K562 (cell line): Measurements from ENCODE around the gene SLC7A4. TPM values are rescaled to one million over a fixed set of nuclear protein-coding genes. Genes with fewer than 3 reads are reported as not detected.
A peak's percentile ranks its signal among the peaks of the same experiment; 100 is the strongest.

Experiments
- BCOR ChIP-seq: fragments of 450-650 bp; IDR thresholded peaks from 2 replicates; pipeline ENCODE4 v1.6.1; 2016
- CHD4 ChIP-seq: fragments of 200-600 bp; sonication (generic); IDR thresholded peaks from 3 replicates; pipeline ENCODE4 v1.6.1; 2012; ENCODE audit warnings: low read depth, mild to moderate bottlenecking, mixed read lengths, low read length, inconsistent platforms; ENCODE audit not compliant: insufficient read depth, insufficient replicate concordance, poor library complexity, severe bottlenecking
- CSDE1 ChIP-seq, 2 experiments: fragments of 450-650 bp; IDR thresholded peaks; 2 replicates each; pipeline ENCODE4 v1.6.1; 2016; ENCODE audit warnings: mild to moderate bottlenecking in 1 of 2
- MYNN ChIP-seq, 2 experiments: sonication (generic); formaldehyde crosslinking in 1 of 2; IDR thresholded peaks; 2 replicates each; pipeline versions ENCODE4 v1.5.0 to v1.6.1; 2016 to 2020; ENCODE audit warnings: antibody characterized with exemption in 1 of 2, missing genetic modification reagents in 1 of 2
- NRF1 ChIP-seq, 2 experiments: fragments of 450-650 bp; IDR thresholded peaks in 1 of 2; conservative IDR thresholded peaks in 1 of 2; 2 replicates each; pipeline ENCODE4 v1.6.1; 2014; ENCODE audit warnings: mild to moderate bottlenecking in 2 of 2
- SIN3A ChIP-seq, 2 experiments: fragments of 150-350 bp in 1 of 2; IDR thresholded peaks; 2 replicates each; pipeline ENCODE4 v1.6.1; 2011 to 2016; ENCODE audit warnings: borderline replicate concordance in 2 of 2, low read depth in 2 of 2, low read length in 2 of 2, mild to moderate bottlenecking in 2 of 2, moderate library complexity in 2 of 2; ENCODE audit not compliant: control insufficient read depth in 1 of 2
- SIX5 ChIP-seq, 2 experiments: IDR thresholded peaks; 2 replicates each; pipeline ENCODE4 v1.6.1; 2011; ENCODE audit warnings: low read length in 2 of 2, borderline replicate concordance in 1 of 2, low read depth in 1 of 2, mild to moderate bottlenecking in 1 of 2, moderate library complexity in 1 of 2; ENCODE audit not compliant: insufficient read depth in 1 of 2
- YBX1 ChIP-seq: fragments of 450-650 bp; IDR thresholded peaks from 2 replicates; pipeline ENCODE4 v1.7.1; 2016; ENCODE audit warnings: mild to moderate bottlenecking
- polyA plus RNA-seq, 8 experiments: library from polyadenylated mRNA; depleted of rRNA in 4 of 8; stranded (reverse) in 5 of 8; unstranded in 3 of 8; fragments of >200 nt; fragmentation: Nextera tagmentation in 2 of 8; fragmentation: Illumina TruSeq in 1 of 8; extraction: Ambion mirVana in 2 of 8; extraction: Trizol in 1 of 8; gene quantifications; 2 replicates each; pipeline versions ENCODE4 v1.2.1 to v1.2.3, GENCODE V29; 2011 to 2014; ENCODE audit warnings: inconsistent platforms in 1 of 8, missing spikeins in 1 of 8
- total RNA-seq, 7 experiments: library from RNA; depleted of rRNA in 6 of 7; stranded (reverse); fragments of >200 nt in 6 of 7; fragmentation: Illumina TruSeq in 2 of 7; extraction: Trizol in 2 of 7; gene quantifications; 2 replicates each; pipeline versions ENCODE4 v1.2.1 to v1.2.3, GENCODE V29; 2011 to 2021; ENCODE audit warnings: low replicate concordance in 1 of 7
- TF ChIP-seq, protein P1 (sequence below): fragments of 450-650 bp; IDR thresholded peaks from 2 replicates; pipeline ENCODE4 v1.6.1; 2014; ENCODE audit warnings: low read depth, mild to moderate bottlenecking, moderate library complexity, borderline replicate concordance
- TF ChIP-seq, protein P2 (sequence below): fragments of 250-450 bp; sonication (Bioruptor Pico); IDR thresholded peaks from 2 replicates; pipeline ENCODE4 v1.9.0; 2021; ENCODE audit warnings: mild to moderate bottlenecking, inconsistent platforms
- TF ChIP-seq, protein P3 (sequence below): fragments of 250-450 bp; sonication (Bioruptor Pico); IDR thresholded peaks from 2 replicates; pipeline ENCODE4 v1.8.0; 2021; ENCODE audit warnings: mild to moderate bottlenecking, moderate library complexity
- TF ChIP-seq, protein P4 (sequence below): sonication (generic); formaldehyde crosslinking; IDR thresholded peaks from 2 replicates; pipeline ENCODE4 v1.8.0; 2022; ENCODE audit warnings: mild to moderate bottlenecking, missing genetic modification reagents
- TF ChIP-seq, protein P5 (sequence below), 2 experiments: IDR thresholded peaks in 1 of 2; conservative IDR thresholded peaks in 1 of 2; 2 replicates each; pipeline ENCODE4 v1.6.1; 2016; ENCODE audit warnings: low read depth in 2 of 2, mild to moderate bottlenecking in 1 of 2, missing compliant biosample characterization in 1 of 2, missing genetic modification characterization in 1 of 2, moderate library complexity in 1 of 2
- TF ChIP-seq, protein P6 (sequence below): sonication (generic); formaldehyde crosslinking; IDR thresholded peaks from 2 replicates; pipeline ENCODE4 v1.8.0; 2022; ENCODE audit warnings: mild to moderate bottlenecking, missing genetic modification reagents, borderline replicate concordance

The SLC7A4 gene
- total and polyA plus RNA-seq, 9 of the 15 experiments (the other 6 are each of a cell fraction or from before 2014, with no cell fraction given) = not detected

DNA sequence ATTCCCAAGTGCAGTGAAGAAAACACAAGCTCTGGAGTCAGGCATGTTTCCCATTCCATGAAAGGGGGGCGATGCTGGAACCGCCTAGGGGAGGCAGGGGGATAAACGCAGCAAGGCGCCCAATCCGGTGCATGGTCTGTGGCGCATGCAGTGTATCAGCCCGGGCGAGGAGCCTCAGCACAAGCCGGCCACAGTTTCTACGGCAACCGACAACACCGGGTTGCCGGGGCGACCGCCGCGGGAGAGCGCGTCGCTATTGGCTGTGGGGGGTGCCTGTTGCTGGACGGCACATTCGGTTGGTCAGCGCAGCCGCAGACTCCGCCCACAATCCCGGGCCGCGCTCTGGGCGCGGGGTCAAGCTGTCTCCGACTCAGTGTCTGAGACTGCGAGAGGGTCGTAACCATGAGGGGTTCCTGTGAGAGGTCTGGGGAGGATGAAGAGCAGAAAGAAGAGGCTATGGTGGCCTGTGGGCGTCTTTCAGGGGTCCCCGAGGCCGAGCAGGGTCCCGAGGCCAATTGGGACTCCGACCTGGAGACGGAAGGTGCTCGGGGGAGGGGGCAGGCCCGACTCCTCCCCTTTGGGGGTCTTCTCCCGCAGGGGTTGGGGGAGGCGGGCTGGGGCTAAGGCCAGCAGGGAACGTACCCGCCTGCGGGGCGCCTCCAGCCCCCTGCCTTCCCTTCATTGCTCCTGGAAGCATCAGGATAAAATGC is 13.4 kb upstream of the SLC7A4 start, which contains the start of gene LRRC74B (continued):
- TF ChIP-seq, protein P1, sequence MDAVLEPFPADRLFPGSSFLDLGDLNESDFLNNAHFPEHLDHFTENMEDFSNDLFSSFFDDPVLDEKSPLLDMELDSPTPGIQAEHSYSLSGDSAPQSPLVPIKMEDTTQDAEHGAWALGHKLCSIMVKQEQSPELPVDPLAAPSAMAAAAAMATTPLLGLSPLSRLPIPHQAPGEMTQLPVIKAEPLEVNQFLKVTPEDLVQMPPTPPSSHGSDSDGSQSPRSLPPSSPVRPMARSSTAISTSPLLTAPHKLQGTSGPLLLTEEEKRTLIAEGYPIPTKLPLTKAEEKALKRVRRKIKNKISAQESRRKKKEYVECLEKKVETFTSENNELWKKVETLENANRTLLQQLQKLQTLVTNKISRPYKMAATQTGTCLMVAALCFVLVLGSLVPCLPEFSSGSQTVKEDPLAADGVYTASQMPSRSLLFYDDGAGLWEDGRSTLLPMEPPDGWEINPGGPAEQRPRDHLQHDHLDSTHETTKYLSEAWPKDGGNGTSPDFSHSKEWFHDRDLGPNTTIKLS = no peak
- TF ChIP-seq CSDE1 (IDR thresholded peaks at IDR 0.05) = no peak
- TF ChIP-seq, protein P2, sequence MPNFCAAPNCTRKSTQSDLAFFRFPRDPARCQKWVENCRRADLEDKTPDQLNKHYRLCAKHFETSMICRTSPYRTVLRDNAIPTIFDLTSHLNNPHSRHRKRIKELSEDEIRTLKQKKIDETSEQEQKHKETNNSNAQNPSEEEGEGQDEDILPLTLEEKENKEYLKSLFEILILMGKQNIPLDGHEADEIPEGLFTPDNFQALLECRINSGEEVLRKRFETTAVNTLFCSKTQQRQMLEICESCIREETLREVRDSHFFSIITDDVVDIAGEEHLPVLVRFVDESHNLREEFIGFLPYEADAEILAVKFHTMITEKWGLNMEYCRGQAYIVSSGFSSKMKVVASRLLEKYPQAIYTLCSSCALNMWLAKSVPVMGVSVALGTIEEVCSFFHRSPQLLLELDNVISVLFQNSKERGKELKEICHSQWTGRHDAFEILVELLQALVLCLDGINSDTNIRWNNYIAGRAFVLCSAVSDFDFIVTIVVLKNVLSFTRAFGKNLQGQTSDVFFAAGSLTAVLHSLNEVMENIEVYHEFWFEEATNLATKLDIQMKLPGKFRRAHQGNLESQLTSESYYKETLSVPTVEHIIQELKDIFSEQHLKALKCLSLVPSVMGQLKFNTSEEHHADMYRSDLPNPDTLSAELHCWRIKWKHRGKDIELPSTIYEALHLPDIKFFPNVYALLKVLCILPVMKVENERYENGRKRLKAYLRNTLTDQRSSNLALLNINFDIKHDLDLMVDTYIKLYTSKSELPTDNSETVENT (CRISPR knock-in tag) = peak; percentile 81
- TF ChIP-seq SIX5 (IDR thresholded peaks at IDR 0.05; ENCODE audit: borderline replicate concordance in 1 of 2, insufficient read depth in 1 of 2, low read depth in 1 of 2, low read length in 2 of 2) = peak in 1 of 2 experiments; percentile 14; a peak in 2 of 4 replicates
- no peak for TF ChIP-seq CHD4
- TF ChIP-seq, protein P3, sequence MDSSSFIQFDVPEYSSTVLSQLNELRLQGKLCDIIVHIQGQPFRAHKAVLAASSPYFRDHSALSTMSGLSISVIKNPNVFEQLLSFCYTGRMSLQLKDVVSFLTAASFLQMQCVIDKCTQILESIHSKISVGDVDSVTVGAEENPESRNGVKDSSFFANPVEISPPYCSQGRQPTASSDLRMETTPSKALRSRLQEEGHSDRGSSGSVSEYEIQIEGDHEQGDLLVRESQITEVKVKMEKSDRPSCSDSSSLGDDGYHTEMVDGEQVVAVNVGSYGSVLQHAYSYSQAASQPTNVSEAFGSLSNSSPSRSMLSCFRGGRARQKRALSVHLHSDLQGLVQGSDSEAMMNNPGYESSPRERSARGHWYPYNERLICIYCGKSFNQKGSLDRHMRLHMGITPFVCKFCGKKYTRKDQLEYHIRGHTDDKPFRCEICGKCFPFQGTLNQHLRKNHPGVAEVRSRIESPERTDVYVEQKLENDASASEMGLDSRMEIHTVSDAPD = no peak
- TF ChIP-seq, protein P4, sequence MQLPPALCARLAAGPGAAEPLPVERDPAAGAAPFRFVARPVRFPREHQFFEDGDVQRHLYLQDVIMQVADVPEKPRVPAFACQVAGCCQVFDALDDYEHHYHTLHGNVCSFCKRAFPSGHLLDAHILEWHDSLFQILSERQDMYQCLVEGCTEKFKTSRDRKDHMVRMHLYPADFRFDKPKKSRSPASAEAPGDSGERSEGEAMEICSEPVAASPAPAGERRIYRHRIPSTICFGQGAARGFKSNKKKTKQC (CRISPR knock-in tag) = no peak
- TF ChIP-seq, protein P5, sequence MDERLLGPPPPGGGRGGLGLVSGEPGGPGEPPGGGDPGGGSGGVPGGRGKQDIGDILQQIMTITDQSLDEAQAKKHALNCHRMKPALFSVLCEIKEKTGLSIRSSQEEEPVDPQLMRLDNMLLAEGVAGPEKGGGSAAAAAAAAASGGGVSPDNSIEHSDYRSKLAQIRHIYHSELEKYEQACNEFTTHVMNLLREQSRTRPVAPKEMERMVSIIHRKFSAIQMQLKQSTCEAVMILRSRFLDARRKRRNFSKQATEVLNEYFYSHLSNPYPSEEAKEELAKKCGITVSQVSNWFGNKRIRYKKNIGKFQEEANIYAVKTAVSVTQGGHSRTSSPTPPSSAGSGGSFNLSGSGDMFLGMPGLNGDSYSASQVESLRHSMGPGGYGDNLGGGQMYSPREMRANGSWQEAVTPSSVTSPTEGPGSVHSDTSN (CRISPR knock-in tag; IDR thresholded peaks at IDR 0.05; ENCODE audit: low read depth) = peak; percentile 99
- TF ChIP-seq, protein P5 (tag; conservative IDR thresholded peaks at IDR 0.05; ENCODE audit: low read depth) = no peak
- TF ChIP-seq, protein P6, sequence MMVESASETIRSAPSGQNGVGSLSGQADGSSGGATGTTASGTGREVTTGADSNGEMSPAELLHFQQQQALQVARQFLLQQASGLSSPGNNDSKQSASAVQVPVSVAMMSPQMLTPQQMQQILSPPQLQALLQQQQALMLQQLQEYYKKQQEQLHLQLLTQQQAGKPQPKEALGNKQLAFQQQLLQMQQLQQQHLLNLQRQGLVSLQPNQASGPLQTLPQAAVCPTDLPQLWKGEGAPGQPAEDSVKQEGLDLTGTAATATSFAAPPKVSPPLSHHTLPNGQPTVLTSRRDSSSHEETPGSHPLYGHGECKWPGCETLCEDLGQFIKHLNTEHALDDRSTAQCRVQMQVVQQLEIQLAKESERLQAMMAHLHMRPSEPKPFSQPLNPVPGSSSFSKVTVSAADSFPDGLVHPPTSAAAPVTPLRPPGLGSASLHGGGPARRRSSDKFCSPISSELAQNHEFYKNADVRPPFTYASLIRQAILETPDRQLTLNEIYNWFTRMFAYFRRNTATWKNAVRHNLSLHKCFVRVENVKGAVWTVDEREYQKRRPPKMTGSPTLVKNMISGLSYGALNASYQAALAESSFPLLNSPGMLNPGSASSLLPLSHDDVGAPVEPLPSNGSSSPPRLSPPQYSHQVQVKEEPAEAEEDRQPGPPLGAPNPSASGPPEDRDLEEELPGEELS (CRISPR knock-in tag) = peak; percentile 83; the same call in 1 of the 2 replicates
- TF ChIP-seq MYNN (IDR thresholded peaks at IDR 0.05) = no peak
- no peak for TF ChIP-seq MYNN (CRISPR knock-in tag; IDR thresholded peaks at IDR 0.05)
- TF ChIP-seq BCOR = no peak
- no peak for TF ChIP-seq NRF1 (conservative IDR thresholded peaks at IDR 0.05 in 1 of 2, IDR thresholded peaks at IDR 0.05 in 1 of 2)
- TF ChIP-seq YBX1 = no peak
- TF ChIP-seq SIN3A (IDR thresholded peaks at IDR 0.05; ENCODE audit: borderline replicate concordance in 2 of 2, control insufficient read depth in 1 of 2, low read depth in 2 of 2, low read length in 2 of 2) = peak; percentile 94 to 95
